Epithelial cell of esophagus (primary cell): ENCODE measurements around the gene ARL5B.

Experiments
- DNase-seq: peaks from one replicate; pipeline ENCODE4 v3.0.0; 2010; ENCODE audit warnings: low read depth
- H3K4me3 ChIP-seq: 2 replicates; pipeline ENCODE4 v1.5.1; 2011; ENCODE audit warnings: mild to moderate bottlenecking, low read length, control low read depth
- TF ChIP-seq, protein P1 (sequence below): IDR thresholded peaks from 2 replicates; pipeline ENCODE4 v1.5.1; 2011; ENCODE audit warnings: low read depth, mild to moderate bottlenecking, low read length, control low read depth, inconsistent platforms; ENCODE audit not compliant: insufficient read depth; ENCODE audit errors: missing control alignments

Gene ARL5B

DNA sequence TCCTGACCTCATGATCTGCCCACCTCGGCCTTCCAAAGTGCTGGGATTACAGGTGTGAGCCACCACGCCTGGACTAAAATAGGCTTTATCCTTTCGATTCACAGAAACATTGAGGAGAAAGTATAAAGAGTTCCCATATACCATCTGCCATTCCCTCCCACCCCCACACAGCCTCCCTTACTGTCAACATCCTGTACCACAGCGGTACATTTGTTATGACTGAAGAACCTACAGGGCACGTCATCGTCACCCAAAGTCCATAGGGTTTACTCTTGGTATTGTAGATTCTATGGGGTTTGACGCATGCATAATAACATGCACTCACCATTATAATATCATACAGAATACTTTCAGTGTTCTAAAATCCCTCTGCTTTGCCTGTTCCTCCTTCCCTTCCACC is 28.0 kb downstream of the ARL5B start:
- H3K4me3 ChIP-seq = no peak overlapping the region
- no peak for DNase-seq
- TF ChIP-seq, protein P1, sequence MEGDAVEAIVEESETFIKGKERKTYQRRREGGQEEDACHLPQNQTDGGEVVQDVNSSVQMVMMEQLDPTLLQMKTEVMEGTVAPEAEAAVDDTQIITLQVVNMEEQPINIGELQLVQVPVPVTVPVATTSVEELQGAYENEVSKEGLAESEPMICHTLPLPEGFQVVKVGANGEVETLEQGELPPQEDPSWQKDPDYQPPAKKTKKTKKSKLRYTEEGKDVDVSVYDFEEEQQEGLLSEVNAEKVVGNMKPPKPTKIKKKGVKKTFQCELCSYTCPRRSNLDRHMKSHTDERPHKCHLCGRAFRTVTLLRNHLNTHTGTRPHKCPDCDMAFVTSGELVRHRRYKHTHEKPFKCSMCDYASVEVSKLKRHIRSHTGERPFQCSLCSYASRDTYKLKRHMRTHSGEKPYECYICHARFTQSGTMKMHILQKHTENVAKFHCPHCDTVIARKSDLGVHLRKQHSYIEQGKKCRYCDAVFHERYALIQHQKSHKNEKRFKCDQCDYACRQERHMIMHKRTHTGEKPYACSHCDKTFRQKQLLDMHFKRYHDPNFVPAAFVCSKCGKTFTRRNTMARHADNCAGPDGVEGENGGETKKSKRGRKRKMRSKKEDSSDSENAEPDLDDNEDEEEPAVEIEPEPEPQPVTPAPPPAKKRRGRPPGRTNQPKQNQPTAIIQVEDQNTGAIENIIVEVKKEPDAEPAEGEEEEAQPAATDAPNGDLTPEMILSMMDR = no peak

DNA sequence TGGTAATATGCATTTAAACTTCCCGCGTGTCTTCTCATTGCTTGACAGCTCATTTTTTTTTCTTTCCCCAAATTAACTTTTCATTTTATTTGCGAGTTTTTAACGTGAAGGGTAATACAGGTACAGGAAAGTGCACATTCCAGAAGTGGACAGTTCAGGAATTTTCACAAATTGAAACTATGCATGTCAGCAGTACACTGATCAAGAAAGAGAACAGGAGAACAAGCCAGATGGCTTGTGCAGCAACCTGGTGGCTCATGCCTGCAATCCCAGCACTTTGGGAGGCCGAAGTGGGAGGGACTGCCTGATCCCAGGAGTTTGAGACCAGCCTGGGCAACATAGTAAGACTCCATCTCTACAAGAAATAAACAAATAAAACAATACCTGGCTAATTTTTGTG is 28.5 kb downstream of the ARL5B start:
- TF ChIP-seq, protein P1 = no peak
- H3K4me3 ChIP-seq = no peak overlapping the region
- DNase-seq = no peak

DNA sequence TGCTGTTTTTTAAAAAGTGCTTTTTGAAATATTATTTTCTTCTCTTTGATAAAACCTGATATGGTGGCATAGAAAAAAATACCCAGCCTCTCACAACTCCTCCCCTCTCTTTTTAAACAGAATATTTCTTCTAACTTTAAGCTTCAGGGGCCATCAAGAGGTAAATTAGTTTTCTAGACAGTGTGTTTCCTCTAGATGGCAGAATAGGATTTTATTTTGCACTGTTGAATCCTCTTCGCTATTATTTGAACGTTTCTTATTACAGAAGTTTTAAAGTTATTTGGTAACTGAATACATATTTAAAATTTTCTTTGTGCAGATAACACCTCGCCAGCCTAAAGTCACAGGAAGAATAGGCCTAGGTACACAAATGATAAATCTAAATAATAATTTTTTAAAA is 30.3 kb downstream of the ARL5B start:
- H3K4me3 ChIP-seq = no peak overlapping the region
- peak; percentile 47 for DNase-seq
- TF ChIP-seq, protein P1 = peak; percentile 53

DNA sequence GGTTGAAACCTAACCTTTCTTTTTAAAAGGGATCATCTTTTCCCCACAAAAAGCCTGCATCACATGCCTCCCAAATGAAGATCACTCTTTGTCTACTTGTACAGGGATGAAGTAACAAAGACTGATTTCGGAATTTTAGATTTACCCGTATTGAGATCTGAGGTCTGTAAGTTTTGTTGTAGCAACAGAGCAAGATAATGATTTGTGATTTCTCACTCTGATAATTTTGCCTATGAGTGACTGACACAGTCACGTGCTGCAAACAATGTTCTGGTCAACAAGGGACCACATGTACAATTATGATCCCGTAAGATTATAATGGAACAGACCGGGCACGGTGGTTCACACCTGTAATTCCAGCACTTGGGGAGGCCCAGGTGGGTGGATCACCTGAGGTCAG is 31.3 kb downstream of the ARL5B start:
- no peak overlapping the region for H3K4me3 ChIP-seq
- TF ChIP-seq, protein P1 = no peak
- DNase-seq = no peak

DNA sequence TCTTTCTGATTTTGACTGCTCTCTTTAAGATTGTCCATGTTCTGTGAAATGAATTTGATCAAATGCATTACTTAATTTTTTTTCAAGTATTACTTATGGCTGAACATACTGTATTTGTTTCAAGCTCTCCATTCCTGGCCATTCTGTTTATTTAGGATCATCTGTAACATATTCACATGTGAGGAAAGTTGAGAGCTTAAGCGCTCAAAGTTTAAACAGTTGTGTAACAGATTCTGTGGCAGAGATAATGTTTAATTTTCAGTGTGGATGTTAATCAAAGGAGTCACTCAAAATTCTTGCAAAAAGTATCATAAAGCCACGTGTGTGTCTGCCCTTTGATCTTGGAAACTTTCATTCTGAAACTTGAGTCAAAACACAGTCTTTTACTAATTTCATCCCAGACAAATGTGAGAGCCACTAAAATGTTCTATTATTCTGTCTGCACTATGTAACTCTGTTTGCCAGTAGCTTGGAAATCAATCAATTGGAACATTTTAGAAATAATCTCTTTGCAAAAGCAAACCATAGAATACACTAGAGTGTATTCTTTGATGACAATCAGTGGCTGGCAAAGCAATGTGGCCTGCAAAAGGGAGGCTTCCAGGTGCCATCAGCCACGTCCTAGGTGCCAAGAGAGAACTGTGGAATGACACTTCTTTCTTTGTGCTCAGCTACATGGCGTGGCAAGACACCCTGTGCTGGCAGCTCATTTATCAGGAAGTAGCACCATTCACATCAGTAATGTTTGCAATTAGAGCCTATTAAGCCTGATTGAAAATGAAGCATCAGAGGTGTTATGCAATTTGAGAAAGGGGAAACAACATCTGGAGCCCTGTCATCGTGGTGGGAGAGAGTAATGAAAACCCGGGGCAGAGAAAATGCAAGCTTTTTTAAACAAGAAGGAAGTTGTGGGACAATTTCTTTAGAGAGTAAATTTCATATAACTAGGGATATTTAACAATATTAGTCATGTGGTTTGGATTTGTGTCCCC is 40.9 kb downstream of the ARL5B start:
- TF ChIP-seq, protein P1 = no peak
- no peak overlapping the region for H3K4me3 ChIP-seq
- no peak for DNase-seq

DNA sequence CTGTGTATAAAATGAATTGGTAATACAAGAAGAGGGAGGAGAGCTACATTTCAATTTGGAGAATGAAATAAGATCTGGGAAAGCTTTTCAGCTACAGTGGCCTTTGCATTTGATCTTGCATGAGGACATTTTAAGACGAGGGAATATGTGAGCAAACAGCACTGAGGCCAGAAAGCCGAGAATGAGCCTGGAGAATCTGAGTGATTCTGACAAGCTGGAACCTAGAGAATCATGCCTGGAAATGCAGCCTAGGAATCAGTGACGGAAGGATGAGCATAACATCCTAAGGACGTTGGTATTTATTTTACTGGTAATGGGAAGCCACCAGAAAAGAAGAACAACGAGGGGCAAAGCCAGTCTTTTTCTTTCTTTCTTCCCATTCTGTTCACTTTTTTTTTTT is 44.3 kb downstream of the ARL5B start:
- DNase-seq = no peak
- no peak overlapping the region for H3K4me3 ChIP-seq
- TF ChIP-seq, protein P1 = no peak
